ENCODE measurements around the gene PPP2R3B.

DNA sequence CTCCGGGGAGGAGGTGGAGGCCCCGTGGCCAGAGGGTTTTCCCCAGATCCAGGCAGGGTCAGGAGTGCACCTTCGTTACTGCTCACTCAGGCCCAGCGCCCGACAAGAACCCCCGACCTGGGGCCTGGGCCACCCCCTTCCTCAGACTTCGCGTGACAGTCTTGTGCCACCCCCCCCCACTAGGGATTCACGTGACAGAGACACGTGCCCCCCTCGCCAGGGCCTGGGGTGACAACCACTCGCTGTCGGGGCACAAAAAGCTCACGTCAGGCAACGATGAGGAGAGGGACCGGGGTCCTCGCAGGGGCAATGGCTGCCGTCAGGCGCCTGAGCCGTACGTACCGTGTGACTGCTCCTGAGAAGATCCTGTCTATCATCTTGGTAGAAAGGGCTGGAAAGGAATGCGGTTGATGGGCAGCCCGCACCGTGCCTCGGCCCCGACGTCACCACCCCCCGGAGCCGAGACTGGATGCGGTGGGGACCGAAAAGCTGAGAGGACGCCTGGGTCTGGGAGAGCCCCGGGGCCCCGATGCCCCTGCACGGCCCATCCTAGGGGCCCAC, 45.1 kb downstream of the PPP2R3B start:
- TF ChIP-seq, protein P1, sequence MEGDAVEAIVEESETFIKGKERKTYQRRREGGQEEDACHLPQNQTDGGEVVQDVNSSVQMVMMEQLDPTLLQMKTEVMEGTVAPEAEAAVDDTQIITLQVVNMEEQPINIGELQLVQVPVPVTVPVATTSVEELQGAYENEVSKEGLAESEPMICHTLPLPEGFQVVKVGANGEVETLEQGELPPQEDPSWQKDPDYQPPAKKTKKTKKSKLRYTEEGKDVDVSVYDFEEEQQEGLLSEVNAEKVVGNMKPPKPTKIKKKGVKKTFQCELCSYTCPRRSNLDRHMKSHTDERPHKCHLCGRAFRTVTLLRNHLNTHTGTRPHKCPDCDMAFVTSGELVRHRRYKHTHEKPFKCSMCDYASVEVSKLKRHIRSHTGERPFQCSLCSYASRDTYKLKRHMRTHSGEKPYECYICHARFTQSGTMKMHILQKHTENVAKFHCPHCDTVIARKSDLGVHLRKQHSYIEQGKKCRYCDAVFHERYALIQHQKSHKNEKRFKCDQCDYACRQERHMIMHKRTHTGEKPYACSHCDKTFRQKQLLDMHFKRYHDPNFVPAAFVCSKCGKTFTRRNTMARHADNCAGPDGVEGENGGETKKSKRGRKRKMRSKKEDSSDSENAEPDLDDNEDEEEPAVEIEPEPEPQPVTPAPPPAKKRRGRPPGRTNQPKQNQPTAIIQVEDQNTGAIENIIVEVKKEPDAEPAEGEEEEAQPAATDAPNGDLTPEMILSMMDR (IDR thresholded peaks at IDR 0.05) = no peak
- TF ChIP-seq POLR2A (IDR thresholded peaks at IDR 0.05) = no peak

All from right lobe of liver (tissue), 4 donors.